ENCODE data around the gene SKA2.

The SKA2 gene

DNA sequence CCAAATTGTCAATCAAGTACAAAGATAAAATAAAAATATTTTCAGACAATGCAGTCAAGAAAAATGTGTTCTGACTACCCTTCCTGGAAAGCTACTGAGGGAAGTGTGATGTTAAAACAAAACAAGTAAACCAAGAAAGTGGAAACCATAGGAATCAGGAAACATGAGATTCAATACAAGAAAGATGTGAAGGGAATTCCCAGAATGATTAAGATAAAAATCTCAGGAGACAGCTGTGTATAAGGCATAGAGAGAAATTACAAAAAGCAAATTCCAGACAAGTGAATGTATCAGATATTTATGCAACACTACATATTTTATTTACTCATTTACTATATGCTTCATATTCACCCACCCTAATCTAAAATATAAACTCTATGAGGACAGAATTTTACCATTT is 80.5 kb downstream of the SKA2 start:
- Histone ChIP-seq H3K4me1 (ENCODE audit: control insufficient read depth, insufficient read depth, low read length) (no peaks in the 10 kb centered on the region), H3K27ac (ENCODE audit: low read depth, low read length) (no peak overlapping the region), H3K9ac (ENCODE audit: low read length) (no peak overlapping the region), H3K27me3 (ENCODE audit: control insufficient read depth, insufficient read depth, low read length) (no peaks in the 10 kb centered on the region), H3K36me3 (ENCODE audit: control insufficient read depth, insufficient read depth, low read length) (peaks cover 4% of the 10 kb centered on the region), H3K4me3 (ENCODE audit: low read length) (no peak overlapping the region)

DNA sequence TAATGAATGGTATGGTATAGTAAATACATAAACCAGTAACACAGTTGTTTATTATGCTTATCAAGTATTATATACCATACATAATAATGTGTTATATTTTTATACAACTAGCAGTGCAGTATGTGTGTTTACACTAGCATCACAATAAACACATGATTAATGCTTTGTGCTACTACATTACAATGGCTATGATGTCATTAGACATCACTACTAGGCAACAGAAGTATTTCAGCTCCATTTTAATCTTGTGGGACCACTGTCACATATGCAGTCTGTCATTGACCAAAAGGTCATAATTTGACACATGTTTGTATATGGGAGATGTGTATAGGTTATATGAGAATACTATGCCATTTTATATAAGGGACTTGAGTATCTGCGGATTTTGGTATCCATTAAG is 81.0 kb downstream of the SKA2 start:
- Histone ChIP-seq H3K27ac (ENCODE audit: low read depth, low read length) (no peak overlapping the region), H3K4me1 (ENCODE audit: control insufficient read depth, insufficient read depth, low read length) (no peaks in the 10 kb centered on the region), H3K36me3 (ENCODE audit: control insufficient read depth, insufficient read depth, low read length) (peaks cover 2% of the 10 kb centered on the region), H3K9ac (ENCODE audit: low read length) (no peak overlapping the region), H3K4me3 (ENCODE audit: low read length) (no peak overlapping the region), H3K27me3 (ENCODE audit: control insufficient read depth, insufficient read depth, low read length) (no peaks in the 10 kb centered on the region)

- no peaks in the 10 kb centered on the region for H3K36me3 ChIP-seq (ENCODE audit: control insufficient read depth, insufficient read depth, low read length)
- H3K9ac ChIP-seq (ENCODE audit: low read length): no peak overlapping the region
- H3K27me3 ChIP-seq (ENCODE audit: control insufficient read depth, insufficient read depth, low read length): no peaks in the 10 kb centered on the region
- no peak overlapping the region for H3K27ac ChIP-seq (ENCODE audit: low read depth, low read length)
- no peaks in the 10 kb centered on the region for H3K4me1 ChIP-seq (ENCODE audit: control insufficient read depth, insufficient read depth, low read length)
- H3K4me3 ChIP-seq (ENCODE audit: low read length): no peak overlapping the region
Measured at GRCh38 chr17:59069856-59070255, 85.1 kb downstream of the SKA2 start.

DNA sequence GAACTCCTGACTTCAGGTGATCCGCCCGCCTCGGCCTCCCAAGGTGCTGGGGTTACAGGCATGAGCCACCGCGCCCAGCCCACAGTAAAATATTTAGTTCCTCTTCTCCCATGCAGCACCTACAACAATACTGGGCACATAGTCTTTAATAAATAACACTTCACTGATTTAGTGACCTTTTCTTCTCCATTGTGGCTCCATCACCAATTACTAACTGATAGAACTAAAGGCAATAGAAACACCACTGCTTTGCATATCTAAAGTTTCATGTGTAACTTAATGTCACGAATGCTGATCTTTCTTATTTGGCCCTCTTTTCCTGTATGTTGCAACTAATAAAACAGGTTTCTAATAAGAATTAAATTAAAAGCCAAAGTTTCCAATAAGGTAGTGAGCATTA is 87.2 kb downstream of the SKA2 start:
- Histone ChIP-seq H3K27ac (ENCODE audit: low read depth, low read length) (no peak overlapping the region), H3K9ac (ENCODE audit: low read length) (no peak overlapping the region), H3K4me3 (ENCODE audit: low read length) (no peak overlapping the region), H3K27me3 (ENCODE audit: control insufficient read depth, insufficient read depth, low read length) (no peaks in the 10 kb centered on the region), H3K4me1 (ENCODE audit: control insufficient read depth, insufficient read depth, low read length) (no peaks in the 10 kb centered on the region), H3K36me3 (ENCODE audit: control insufficient read depth, insufficient read depth, low read length) (peaks cover 2% of the 10 kb centered on the region)

- H3K36me3 ChIP-seq (ENCODE audit: control insufficient read depth, insufficient read depth, low read length): peaks cover 2% of the 10 kb centered on the region
- H3K9ac ChIP-seq (ENCODE audit: low read length): no peak overlapping the region
- H3K27me3 ChIP-seq (ENCODE audit: control insufficient read depth, insufficient read depth, low read length): no peaks in the 10 kb centered on the region
- H3K27ac ChIP-seq (ENCODE audit: low read depth, low read length): no peak overlapping the region
- no peaks in the 10 kb centered on the region for H3K4me1 ChIP-seq (ENCODE audit: control insufficient read depth, insufficient read depth, low read length)
- no peak overlapping the region for H3K4me3 ChIP-seq (ENCODE audit: low read length)
Measured at GRCh38 chr17:59067340-59067739, 87.6 kb downstream of the SKA2 start.

GRCh38 chr17:59062509-59062908 is 92.5 kb downstream of the SKA2 start:
- Histone ChIP-seq H3K4me1 (ENCODE audit: control insufficient read depth, insufficient read depth, low read length) (no peaks in the 10 kb centered on the region), H3K4me3 (ENCODE audit: low read length) (no peak overlapping the region), H3K36me3 (ENCODE audit: control insufficient read depth, insufficient read depth, low read length) (peaks cover 6% of the 10 kb centered on the region), H3K27me3 (ENCODE audit: control insufficient read depth, insufficient read depth, low read length) (no peaks in the 10 kb centered on the region), H3K27ac (ENCODE audit: low read depth, low read length) (no peak overlapping the region), H3K9ac (ENCODE audit: low read length) (no peak overlapping the region)

Data from rectal smooth muscle tissue (tissue), 1 donor.